GM12878 (cell line): ENCODE results near the gene DPH1. TPM values are rescaled to one million over a fixed set of nuclear protein-coding genes. Genes with fewer than 3 reads are reported as not detected.

Experiments
- BMI1 ChIP-seq: fragments of 450-650 bp; IDR thresholded peaks from 2 replicates; pipeline ENCODE4 v1.6.1; 2016; ENCODE audit warnings: mild to moderate bottlenecking, moderate library complexity, borderline replicate concordance
- DPF2 ChIP-seq: fragments of 450-650 bp; IDR thresholded peaks from 2 replicates; pipeline ENCODE4 v1.6.1; 2017; ENCODE audit warnings: mild to moderate bottlenecking
- KAT2A ChIP-seq: conservative IDR thresholded peaks from 2 replicates; pipeline ENCODE4 v1.6.1; 2011; ENCODE audit warnings: low read depth, low read length; ENCODE audit not compliant: control insufficient read depth
- MEF2B ChIP-seq: fragments of 450-650 bp; IDR thresholded peaks from 2 replicates; pipeline ENCODE4 v1.6.1; 2018; ENCODE audit warnings: mild to moderate bottlenecking, moderate library complexity; ENCODE audit not compliant: partially characterized antibody, poor library complexity, severe bottlenecking
- NBN ChIP-seq: fragments of 450-650 bp; IDR thresholded peaks from 2 replicates; pipeline ENCODE4 v1.6.1; 2016
- NR2F1 ChIP-seq: fragments of 450-650 bp; conservative IDR thresholded peaks from 2 replicates; pipeline ENCODE4 v1.6.1; 2017; ENCODE audit warnings: mild to moderate bottlenecking
- SIN3A ChIP-seq: IDR thresholded peaks from 2 replicates; pipeline ENCODE4 v1.6.1; 2012; ENCODE audit warnings: low read depth, low read length, improper control_type of control experiment
- SMAD5 ChIP-seq: IDR thresholded peaks from 2 replicates; pipeline ENCODE4 v1.6.1; 2016; ENCODE audit warnings: antibody characterized with exemption, low read depth
- SUPT20H ChIP-seq: IDR thresholded peaks from 2 replicates; pipeline ENCODE4 v1.6.1; 2011; ENCODE audit warnings: low read depth, mild to moderate bottlenecking, low read length, moderate library complexity, borderline replicate concordance; ENCODE audit not compliant: control insufficient read depth
- TBL1XR1 ChIP-seq: IDR thresholded peaks from 2 replicates; pipeline ENCODE4 v1.6.1; 2012; ENCODE audit warnings: low read depth, low read length, improper control_type of control experiment
- YBX1 ChIP-seq: fragments of 450-650 bp; IDR thresholded peaks from 2 replicates; pipeline ENCODE4 v1.6.1; 2016; ENCODE audit warnings: antibody characterized with exemption
- ZBED1 ChIP-seq: IDR thresholded peaks from 2 replicates; pipeline ENCODE4 v1.6.1; 2016; ENCODE audit warnings: borderline replicate concordance
- ZNF274 ChIP-seq: IDR thresholded peaks from one replicate; pipeline ENCODE4 v1.8.0; 2011; ENCODE audit not compliant: insufficient read length, insufficient read depth
- ZZZ3 ChIP-seq: IDR thresholded peaks from 2 replicates; pipeline ENCODE4 v1.6.1; 2011; ENCODE audit warnings: low read depth; ENCODE audit not compliant: control insufficient read depth, insufficient read length
- polyA plus RNA-seq, 11 experiments: library from polyadenylated mRNA; depleted of rRNA in 4 of 11; unstranded in 6 of 11; stranded (reverse) in 5 of 11; fragments of >200 nt; fragmentation: Nextera tagmentation in 4 of 11; fragmentation: Illumina TruSeq in 1 of 11; extraction: Ambion mirVana in 4 of 11; extraction: Trizol in 1 of 11; gene quantifications; 1 replicate in 1 of 11; 2 replicates in 10 of 11; pipeline versions ENCODE4 v1.2.1 to v1.2.3, GENCODE V29; 2011 to 2016; ENCODE audit warnings: inconsistent platforms in 2 of 11, missing spikeins in 2 of 11, low read depth in 1 of 11
- total RNA-seq, 4 experiments: library from RNA; depleted of rRNA in 3 of 4; stranded (reverse); fragments of >200 nt in 3 of 4; fragmentation: Illumina TruSeq in 1 of 4; extraction: Trizol in 1 of 4; gene quantifications; 2 replicates each; pipeline versions ENCODE4 v1.2.1 to v1.2.3, GENCODE V29; 2013 to 2021
- TF ChIP-seq, protein P1 (sequence below): fragments of 450-650 bp; IDR thresholded peaks from 2 replicates; pipeline ENCODE4 v1.6.1; 2017; ENCODE audit warnings: antibody characterized with exemption, mild to moderate bottlenecking, moderate library complexity
- TF ChIP-seq, protein P2 (sequence below): IDR thresholded peaks from 2 replicates; pipeline ENCODE4 v1.6.1; 2012; ENCODE audit warnings: low read depth, low read length, improper control_type of control experiment
- TF ChIP-seq, protein P3 (sequence below): fragments of 450-650 bp; IDR thresholded peaks from 2 replicates; pipeline ENCODE4 v1.6.1; 2016; ENCODE audit warnings: mild to moderate bottlenecking
- TF ChIP-seq, protein P4 (sequence below), 3 experiments: IDR thresholded peaks in 2 of 3; conservative IDR thresholded peaks in 1 of 3; 2 replicates each; pipeline ENCODE4 v1.5.1; 2011; ENCODE audit warnings: low read depth in 3 of 3, low read length in 3 of 3, mild to moderate bottlenecking in 3 of 3, control low read depth in 2 of 3, moderate library complexity in 2 of 3, inconsistent platforms in 1 of 3, mixed read lengths in 1 of 3; ENCODE audit not compliant: control insufficient read depth in 2 of 3, insufficient read depth in 1 of 3; ENCODE audit errors: extremely low read depth in 1 of 3
- TF ChIP-seq, protein P5 (sequence below): fragments of 450-650 bp; conservative IDR thresholded peaks from 2 replicates; pipeline ENCODE4 v1.6.1; 2017; ENCODE audit warnings: mild to moderate bottlenecking, moderate library complexity

DPH1 gene
- total and polyA plus RNA-seq, 10 of the 15 experiments (the other 5 are each of a cell fraction or from before 2014, with no cell fraction given): 0.29 to 33.6 (median 20.2) TPM

DNA sequence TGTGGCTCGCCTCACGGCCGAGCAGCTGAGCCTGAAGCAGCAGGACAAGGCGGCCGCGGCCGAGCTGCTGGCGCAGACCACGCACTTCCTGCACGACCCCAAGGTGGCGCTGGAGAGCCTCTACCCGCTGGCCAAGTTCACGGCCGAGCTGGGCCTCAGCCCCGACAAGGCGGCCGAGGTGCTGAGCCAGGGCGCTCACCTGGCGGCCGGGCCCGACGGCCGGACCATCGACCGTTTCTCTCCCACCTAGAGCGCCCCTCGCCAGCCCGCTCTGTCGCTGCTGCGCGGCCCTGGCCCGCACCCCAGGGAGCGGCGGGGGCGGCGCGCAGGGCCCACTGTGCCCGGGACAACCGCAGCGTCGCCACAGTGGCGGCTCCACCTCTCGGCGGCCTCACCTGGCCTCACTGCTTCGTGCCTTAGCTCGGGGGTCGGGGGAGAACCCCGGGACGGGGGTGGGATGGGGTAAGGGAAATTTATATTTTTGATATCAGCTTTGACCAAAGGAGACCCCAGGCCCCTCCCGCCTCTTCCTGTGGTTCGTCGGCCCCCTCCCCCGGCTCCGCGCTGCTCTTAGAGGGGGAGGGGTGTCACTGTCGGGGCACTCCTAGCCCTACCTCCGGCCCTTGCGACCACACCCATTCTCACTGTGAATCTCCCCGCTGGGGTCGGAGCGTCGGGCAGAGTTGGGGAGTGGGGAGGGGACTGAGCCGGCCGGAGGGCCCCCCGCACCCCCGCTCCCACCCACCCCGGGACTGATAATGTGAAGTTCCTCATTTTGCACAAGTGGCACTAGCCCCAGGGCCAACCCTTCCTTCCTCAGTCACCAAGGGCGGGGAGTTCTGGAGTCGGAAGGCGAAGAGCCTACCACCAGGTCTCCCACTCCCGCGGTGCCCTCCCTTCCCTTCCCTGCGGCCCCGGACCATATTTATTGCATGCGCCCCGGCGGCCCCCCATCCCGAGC, 28.9 kb downstream of the DPH1 start (continued):
- TF ChIP-seq, protein P1, sequence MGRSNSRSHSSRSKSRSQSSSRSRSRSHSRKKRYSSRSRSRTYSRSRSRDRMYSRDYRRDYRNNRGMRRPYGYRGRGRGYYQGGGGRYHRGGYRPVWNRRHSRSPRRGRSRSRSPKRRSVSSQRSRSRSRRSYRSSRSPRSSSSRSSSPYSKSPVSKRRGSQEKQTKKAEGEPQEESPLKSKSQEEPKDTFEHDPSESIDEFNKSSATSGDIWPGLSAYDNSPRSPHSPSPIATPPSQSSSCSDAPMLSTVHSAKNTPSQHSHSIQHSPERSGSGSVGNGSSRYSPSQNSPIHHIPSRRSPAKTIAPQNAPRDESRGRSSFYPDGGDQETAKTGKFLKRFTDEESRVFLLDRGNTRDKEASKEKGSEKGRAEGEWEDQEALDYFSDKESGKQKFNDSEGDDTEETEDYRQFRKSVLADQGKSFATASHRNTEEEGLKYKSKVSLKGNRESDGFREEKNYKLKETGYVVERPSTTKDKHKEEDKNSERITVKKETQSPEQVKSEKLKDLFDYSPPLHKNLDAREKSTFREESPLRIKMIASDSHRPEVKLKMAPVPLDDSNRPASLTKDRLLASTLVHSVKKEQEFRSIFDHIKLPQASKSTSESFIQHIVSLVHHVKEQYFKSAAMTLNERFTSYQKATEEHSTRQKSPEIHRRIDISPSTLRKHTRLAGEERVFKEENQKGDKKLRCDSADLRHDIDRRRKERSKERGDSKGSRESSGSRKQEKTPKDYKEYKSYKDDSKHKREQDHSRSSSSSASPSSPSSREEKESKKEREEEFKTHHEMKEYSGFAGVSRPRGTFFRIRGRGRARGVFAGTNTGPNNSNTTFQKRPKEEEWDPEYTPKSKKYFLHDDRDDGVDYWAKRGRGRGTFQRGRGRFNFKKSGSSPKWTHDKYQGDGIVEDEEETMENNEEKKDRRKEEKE: 0 out of 2 replicates have a peak, but pooled peaks have one; percentile 3
- peak; percentile 28; the same call in 1 of the 2 replicates for TF ChIP-seq SIN3A
- TF ChIP-seq TBL1XR1: peak; percentile 42; the same call in 1 of the 2 replicates
- TF ChIP-seq KAT2A: no peak
- TF ChIP-seq MEF2B: peak; percentile 45
- TF ChIP-seq, protein P2, sequence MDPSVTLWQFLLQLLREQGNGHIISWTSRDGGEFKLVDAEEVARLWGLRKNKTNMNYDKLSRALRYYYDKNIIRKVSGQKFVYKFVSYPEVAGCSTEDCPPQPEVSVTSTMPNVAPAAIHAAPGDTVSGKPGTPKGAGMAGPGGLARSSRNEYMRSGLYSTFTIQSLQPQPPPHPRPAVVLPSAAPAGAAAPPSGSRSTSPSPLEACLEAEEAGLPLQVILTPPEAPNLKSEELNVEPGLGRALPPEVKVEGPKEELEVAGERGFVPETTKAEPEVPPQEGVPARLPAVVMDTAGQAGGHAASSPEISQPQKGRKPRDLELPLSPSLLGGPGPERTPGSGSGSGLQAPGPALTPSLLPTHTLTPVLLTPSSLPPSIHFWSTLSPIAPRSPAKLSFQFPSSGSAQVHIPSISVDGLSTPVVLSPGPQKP: no peak
- no peak for TF ChIP-seq ZBED1
- peak; percentile 67 for TF ChIP-seq NR2F1
- no peak for TF ChIP-seq NBN
- TF ChIP-seq DPF2: 0 out of 2 replicates have a peak, but pooled peaks have one; percentile 65
- TF ChIP-seq YBX1: no peak
- TF ChIP-seq BMI1: no peak
- no peak for TF ChIP-seq ZNF274
- no peak for TF ChIP-seq ZZZ3
- no peak; the same call in 1 of the 2 replicates for TF ChIP-seq SMAD5
- TF ChIP-seq, protein P3, sequence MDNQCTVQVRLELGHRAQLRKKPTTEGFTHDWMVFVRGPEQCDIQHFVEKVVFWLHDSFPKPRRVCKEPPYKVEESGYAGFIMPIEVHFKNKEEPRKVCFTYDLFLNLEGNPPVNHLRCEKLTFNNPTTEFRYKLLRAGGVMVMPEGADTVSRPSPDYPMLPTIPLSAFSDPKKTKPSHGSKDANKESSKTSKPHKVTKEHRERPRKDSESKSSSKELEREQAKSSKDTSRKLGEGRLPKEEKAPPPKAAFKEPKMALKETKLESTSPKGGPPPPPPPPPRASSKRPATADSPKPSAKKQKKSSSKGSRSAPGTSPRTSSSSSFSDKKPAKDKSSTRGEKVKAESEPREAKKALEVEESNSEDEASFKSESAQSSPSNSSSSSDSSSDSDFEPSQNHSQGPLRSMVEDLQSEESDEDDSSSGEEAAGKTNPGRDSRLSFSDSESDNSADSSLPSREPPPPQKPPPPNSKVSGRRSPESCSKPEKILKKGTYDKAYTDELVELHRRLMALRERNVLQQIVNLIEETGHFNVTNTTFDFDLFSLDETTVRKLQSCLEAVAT: no peak
- TF ChIP-seq SUPT20H: no peak
- TF ChIP-seq, protein P4, sequence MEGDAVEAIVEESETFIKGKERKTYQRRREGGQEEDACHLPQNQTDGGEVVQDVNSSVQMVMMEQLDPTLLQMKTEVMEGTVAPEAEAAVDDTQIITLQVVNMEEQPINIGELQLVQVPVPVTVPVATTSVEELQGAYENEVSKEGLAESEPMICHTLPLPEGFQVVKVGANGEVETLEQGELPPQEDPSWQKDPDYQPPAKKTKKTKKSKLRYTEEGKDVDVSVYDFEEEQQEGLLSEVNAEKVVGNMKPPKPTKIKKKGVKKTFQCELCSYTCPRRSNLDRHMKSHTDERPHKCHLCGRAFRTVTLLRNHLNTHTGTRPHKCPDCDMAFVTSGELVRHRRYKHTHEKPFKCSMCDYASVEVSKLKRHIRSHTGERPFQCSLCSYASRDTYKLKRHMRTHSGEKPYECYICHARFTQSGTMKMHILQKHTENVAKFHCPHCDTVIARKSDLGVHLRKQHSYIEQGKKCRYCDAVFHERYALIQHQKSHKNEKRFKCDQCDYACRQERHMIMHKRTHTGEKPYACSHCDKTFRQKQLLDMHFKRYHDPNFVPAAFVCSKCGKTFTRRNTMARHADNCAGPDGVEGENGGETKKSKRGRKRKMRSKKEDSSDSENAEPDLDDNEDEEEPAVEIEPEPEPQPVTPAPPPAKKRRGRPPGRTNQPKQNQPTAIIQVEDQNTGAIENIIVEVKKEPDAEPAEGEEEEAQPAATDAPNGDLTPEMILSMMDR (IDR thresholded peaks at IDR 0.05 in 2 of 3, conservative IDR thresholded peaks at IDR 0.05 in 1 of 3; ENCODE audit: control insufficient read depth in 2 of 3, extremely low read depth in 1 of 3, insufficient read depth in 1 of 3, low read depth in 3 of 3, low read length in 3 of 3): peak; percentile 72 to 90 (median 88); a peak in 5 of 6 replicates
- TF ChIP-seq, protein P5, sequence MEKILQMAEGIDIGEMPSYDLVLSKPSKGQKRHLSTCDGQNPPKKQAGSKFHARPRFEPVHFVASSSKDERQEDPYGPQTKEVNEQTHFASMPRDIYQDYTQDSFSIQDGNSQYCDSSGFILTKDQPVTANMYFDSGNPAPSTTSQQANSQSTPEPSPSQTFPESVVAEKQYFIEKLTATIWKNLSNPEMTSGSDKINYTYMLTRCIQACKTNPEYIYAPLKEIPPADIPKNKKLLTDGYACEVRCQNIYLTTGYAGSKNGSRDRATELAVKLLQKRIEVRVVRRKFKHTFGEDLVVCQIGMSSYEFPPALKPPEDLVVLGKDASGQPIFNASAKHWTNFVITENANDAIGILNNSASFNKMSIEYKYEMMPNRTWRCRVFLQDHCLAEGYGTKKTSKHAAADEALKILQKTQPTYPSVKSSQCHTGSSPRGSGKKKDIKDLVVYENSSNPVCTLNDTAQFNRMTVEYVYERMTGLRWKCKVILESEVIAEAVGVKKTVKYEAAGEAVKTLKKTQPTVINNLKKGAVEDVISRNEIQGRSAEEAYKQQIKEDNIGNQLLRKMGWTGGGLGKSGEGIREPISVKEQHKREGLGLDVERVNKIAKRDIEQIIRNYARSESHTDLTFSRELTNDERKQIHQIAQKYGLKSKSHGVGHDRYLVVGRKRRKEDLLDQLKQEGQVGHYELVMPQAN: peak; percentile 47; the same call in 1 of the 2 replicates
